ENCODE data around the gene ZNF503.

- TF ChIP-seq CTCF (conservative IDR thresholded peaks at IDR 0.05; ENCODE audit: low read depth, low read length) (no peak), EZH2 (IDR thresholded peaks at IDR 0.05; ENCODE audit: low read length, unreplicated experiment) (no peak)
Observed at GRCh38 chr10:75432176-75432575, 30.6 kb upstream of the ZNF503 start.

Data from PC-3 (cell line).